Measurements from ENCODE around the gene SAP25. TPM values are rescaled to one million over a fixed set of nuclear protein-coding genes. Genes with fewer than 3 reads are reported as not detected.

Gene SAP25
- total and polyA plus RNA-seq, 12 donors = 0.67 to 11.3 (median 1.6) TPM; not detected in 4

GRCh38 chr7:100575746-100576383, 2.2 kb upstream of the SAP25 start:
- H3K27ac ChIP-seq = peak overlapping the region in 1 of 5 donors; percentile 29
- peaks cover 0 to 68% of the 10 kb centered on the region in 2 donors for H3K36me3 ChIP-seq (replicated peaks in 1 of 2)
- H3K9me3 ChIP-seq (replicated peaks in 1 of 3) = no peaks in the 10 kb centered on the region
- no peak overlapping the region for H3K4me3 ChIP-seq
- no peaks in the 10 kb centered on the region for H3K4me1 ChIP-seq (replicated peaks in 1 of 2)
- no peak for TF ChIP-seq POLR2A (IDR thresholded peaks at IDR 0.05)
- TF ChIP-seq CTCF (IDR thresholded peaks at IDR 0.05) = no peak
- peak in 2 of 7 donors; percentile 44 to 55 for DNase-seq
- intact Hi-C loops (cut with DNase I) = no loop called here
- WGBS, 4 donors = 64 to 75% (median 71%) methylated on average over 9 to 17 of the region's 17 CpGs
- no peaks in the 10 kb centered on the region for H3K27me3 ChIP-seq

GRCh38 chr7:100575206-100575631, 1.5 kb upstream of the SAP25 start:
- intact Hi-C loops (cut with DNase I) = no loop called here
- peaks cover 3% of the 10 kb centered on the region in 2 donors for H3K4me1 ChIP-seq (replicated peaks in 1 of 2)
- peak in 6 of 7 donors; percentile 60 to 80 (median 70) for DNase-seq
- H3K27ac ChIP-seq = peak overlapping the region in 2 of 5 donors; percentile 32 to 38
- H3K9me3 ChIP-seq (replicated peaks in 1 of 3) = no peaks in the 10 kb centered on the region
- H3K4me3 ChIP-seq = no peak overlapping the region
- no peaks in the 10 kb centered on the region for H3K27me3 ChIP-seq
- H3K36me3 ChIP-seq (replicated peaks in 1 of 2) = peaks cover 0 to 62% of the 10 kb centered on the region in 2 donors
- TF ChIP-seq CTCF (IDR thresholded peaks at IDR 0.05) (no peak), POLR2A (IDR thresholded peaks at IDR 0.05) (no peak)
- WGBS, 4 donors = 57 to 66% (median 63%) methylated on average over 9 to 14 of the region's 14 CpGs

- Histone ChIP-seq H3K9me3 (replicated peaks in 1 of 3) (no peaks in the 10 kb centered on the region), H3K4me1 (replicated peaks in 1 of 2) (peaks cover 9 to 10% of the 10 kb centered on the region in 2 donors), H3K27me3 (no peaks in the 10 kb centered on the region), H3K27ac (peak overlapping the region in 2 of 5 donors; percentile 32 to 38), H3K4me3 (no peak overlapping the region), H3K36me3 (replicated peaks in 1 of 2) (peaks cover 0 to 57% of the 10 kb centered on the region in 2 donors)
- no peak for TF ChIP-seq POLR2A (IDR thresholded peaks at IDR 0.05)
- TF ChIP-seq CTCF (IDR thresholded peaks at IDR 0.05) = no peak
- intact Hi-C loops (cut with DNase I) = loop anchor here in 1 of 2 donors (5.0 kb wide), 1 partner anchor 113 kb away; no protein-coding TSS in a partner anchor
- 91 to 95% (median 93%) methylated on average over 31 to 44 of the region's 44 CpGs for WGBS, 4 donors
- DNase-seq = peak in 2 of 7 donors; percentile 50 to 62
Measured at GRCh38 chr7:100574362-100575205, 884 bp upstream of the SAP25 start.

Measured in adrenal gland (tissue), 12 donors.